Lower leg skin (tissue), 4 donors: Measurements from ENCODE around the gene TUBE1. TPM values are rescaled to one million over a fixed set of nuclear protein-coding genes. Genes with fewer than 3 reads are reported as not detected.
A peak's percentile ranks its signal among the peaks of the same experiment; 100 is the strongest.
"Not testable (repeated sequence)": the region's sequence is repeated elsewhere in the genome, so short reads cannot be mapped to it uniquely, and the experiment has no call there.

Experiments
- DNase-seq, 2 donors: peaks; one replicate each; pipeline ENCODE4 v3.0.0-alpha.2; 2019; ENCODE audit warnings: low spot score in 2 of 2
- H3K4me3 ChIP-seq: fragments of 200-600 bp; sonication (generic); 2 replicates; pipeline ENCODE4 v1.5.1; 2017; ENCODE audit warnings: mild to moderate bottlenecking, low read depth; ENCODE audit not compliant: poor library complexity, severe bottlenecking
- POLR2A ChIP-seq, 2 donors: fragments of 450-650 bp; IDR thresholded peaks; one replicate each; pipeline ENCODE4 v1.6.1; 2016 to 2017; ENCODE audit warnings: antibody characterized with exemption in 2 of 2, mild to moderate bottlenecking in 1 of 2, moderate library complexity in 1 of 2
- WGBS, 2 donors: methylation state at CpG; one replicate each; pipeline ENCODE4 v1.1.5; 2018; 5-methylcytosine and 5-hydroxymethylcytosine counted together
- intact Hi-C: fragments of 100-400 bp; cut with DNase I; formaldehyde crosslinking; loops from one replicate; pipeline ENCODE4 v1.15.0; 2023; ENCODE audit warnings: low total_unique reads
- total RNA-seq, 4 donors: library from RNA; depleted of rRNA; stranded (reverse); fragments of >200 nt; gene quantifications; one replicate each; pipeline ENCODE4 v1.1.0, GENCODE V29; 2016
- TF ChIP-seq, protein P1 (sequence below), 3 donors: fragments of 450-650 bp; IDR thresholded peaks; one replicate each; pipeline ENCODE4 v1.5.1; 2016; ENCODE audit warnings: antibody characterized with exemption in 3 of 3, mild to moderate bottlenecking in 3 of 3, moderate library complexity in 2 of 3

TUBE1 gene
- total RNA-seq, 4 donors from 2014 or later = 21.1 to 35.0 (median 25.5) TPM

DNA sequence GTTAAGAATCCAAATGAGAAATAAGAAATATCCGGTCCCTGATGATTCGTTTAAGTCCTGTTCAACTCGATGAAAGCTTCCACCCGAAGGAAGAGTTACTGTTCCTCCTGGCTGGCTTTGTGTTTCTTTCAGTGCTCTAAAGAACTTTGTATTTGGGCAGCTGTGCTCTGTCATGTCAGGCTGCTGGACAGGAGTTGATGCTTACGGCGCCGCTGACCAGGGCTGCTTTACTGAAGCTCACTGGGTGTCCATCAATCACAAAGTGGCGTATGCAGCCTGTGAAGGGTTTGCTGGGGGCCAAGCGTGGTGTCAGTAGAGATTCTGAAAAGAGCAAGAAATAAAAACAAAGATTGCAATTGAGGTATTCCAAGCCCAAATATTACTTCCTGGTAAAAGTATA is 22.0 kb upstream of the TUBE1 start:
- no peak for DNase-seq
- TF ChIP-seq, protein P1, sequence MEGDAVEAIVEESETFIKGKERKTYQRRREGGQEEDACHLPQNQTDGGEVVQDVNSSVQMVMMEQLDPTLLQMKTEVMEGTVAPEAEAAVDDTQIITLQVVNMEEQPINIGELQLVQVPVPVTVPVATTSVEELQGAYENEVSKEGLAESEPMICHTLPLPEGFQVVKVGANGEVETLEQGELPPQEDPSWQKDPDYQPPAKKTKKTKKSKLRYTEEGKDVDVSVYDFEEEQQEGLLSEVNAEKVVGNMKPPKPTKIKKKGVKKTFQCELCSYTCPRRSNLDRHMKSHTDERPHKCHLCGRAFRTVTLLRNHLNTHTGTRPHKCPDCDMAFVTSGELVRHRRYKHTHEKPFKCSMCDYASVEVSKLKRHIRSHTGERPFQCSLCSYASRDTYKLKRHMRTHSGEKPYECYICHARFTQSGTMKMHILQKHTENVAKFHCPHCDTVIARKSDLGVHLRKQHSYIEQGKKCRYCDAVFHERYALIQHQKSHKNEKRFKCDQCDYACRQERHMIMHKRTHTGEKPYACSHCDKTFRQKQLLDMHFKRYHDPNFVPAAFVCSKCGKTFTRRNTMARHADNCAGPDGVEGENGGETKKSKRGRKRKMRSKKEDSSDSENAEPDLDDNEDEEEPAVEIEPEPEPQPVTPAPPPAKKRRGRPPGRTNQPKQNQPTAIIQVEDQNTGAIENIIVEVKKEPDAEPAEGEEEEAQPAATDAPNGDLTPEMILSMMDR (IDR thresholded peaks at IDR 0.05) = no peak
- TF ChIP-seq POLR2A (IDR thresholded peaks at IDR 0.05) = no peak
- no peak overlapping the region for H3K4me3 ChIP-seq
- intact Hi-C loops = no loop called here
- 75 to 78% methylated on average over 9 of the region's 9 CpGs for WGBS, 2 donors

- WGBS, 2 donors = 74 to 82% methylated on average over 2 of the region's 2 CpGs
- no peak for DNase-seq
- TF ChIP-seq, protein P1 (IDR thresholded peaks at IDR 0.05) = no peak
- no peak for TF ChIP-seq POLR2A (IDR thresholded peaks at IDR 0.05)
- no peak overlapping the region for H3K4me3 ChIP-seq
- intact Hi-C loops = no loop called here
These were observed 19.3 kb upstream of the TUBE1 start for GRCh38 chr6:112106562-112106961.

- DNase-seq, intact Hi-C loops, H3K4me3 ChIP-seq: not testable (repeated sequence)
- WGBS, 2 donors = 88 to 94% methylated on average over 2 of the region's 2 CpGs
These were observed 18.7 kb upstream of the TUBE1 start for GRCh38 chr6:112106026-112106425.

GRCh38 chr6:112100561-112100960 is 13.3 kb upstream of the TUBE1 start:
- no peak for TF ChIP-seq POLR2A (IDR thresholded peaks at IDR 0.05)
- TF ChIP-seq, protein P1 (IDR thresholded peaks at IDR 0.05) = no peak
- DNase-seq = no peak
- H3K4me3 ChIP-seq = no peak overlapping the region
- WGBS, 2 donors = 85 to 89% methylated on average over 4 of the region's 4 CpGs
- intact Hi-C loops = no loop called here

- WGBS, 2 donors = 89 to 95% methylated on average over 2 of the region's 2 CpGs
- intact Hi-C loops = no loop called here
- DNase-seq = no peak
These were observed 9.6 kb upstream of the TUBE1 start for GRCh38 chr6:112096901-112097300.

DNA sequence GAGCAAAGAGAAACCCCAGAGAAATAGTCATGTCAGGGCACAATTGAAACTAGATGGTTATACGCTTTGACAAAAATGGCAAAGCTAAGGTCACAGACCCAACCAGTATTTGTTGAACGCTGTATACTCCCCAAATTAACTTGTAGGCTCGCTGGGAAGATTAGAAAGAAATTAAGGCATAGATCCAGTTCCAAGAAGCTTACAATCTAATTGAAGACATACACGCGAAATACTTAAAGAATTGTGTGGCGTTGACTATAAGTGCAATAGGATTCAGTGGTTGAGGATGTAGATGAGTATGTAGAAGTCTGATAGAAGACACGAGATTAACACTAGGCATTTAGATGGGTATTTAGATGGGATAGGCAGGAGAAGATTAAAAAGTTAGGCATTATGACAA is 634 bp upstream of the TUBE1 start:
- 16% methylated on average over 7 of the region's 7 CpGs for WGBS, 2 donors
- no peak for DNase-seq
- peak overlapping the region; percentile 75 for H3K4me3 ChIP-seq
- intact Hi-C loops = no loop called here
- no peak for TF ChIP-seq POLR2A (IDR thresholded peaks at IDR 0.05)
- TF ChIP-seq, protein P1 (IDR thresholded peaks at IDR 0.05) = no peak

More at GRCh38 chr6:112096901-112097300, 9.6 kb upstream of the TUBE1 start:
- no peak for TF ChIP-seq POLR2A (IDR thresholded peaks at IDR 0.05)
- TF ChIP-seq, protein P1 (IDR thresholded peaks at IDR 0.05) = no peak
- H3K4me3 ChIP-seq = no peak overlapping the region
